Measurements from ENCODE around the gene MRPL44.

DNA sequence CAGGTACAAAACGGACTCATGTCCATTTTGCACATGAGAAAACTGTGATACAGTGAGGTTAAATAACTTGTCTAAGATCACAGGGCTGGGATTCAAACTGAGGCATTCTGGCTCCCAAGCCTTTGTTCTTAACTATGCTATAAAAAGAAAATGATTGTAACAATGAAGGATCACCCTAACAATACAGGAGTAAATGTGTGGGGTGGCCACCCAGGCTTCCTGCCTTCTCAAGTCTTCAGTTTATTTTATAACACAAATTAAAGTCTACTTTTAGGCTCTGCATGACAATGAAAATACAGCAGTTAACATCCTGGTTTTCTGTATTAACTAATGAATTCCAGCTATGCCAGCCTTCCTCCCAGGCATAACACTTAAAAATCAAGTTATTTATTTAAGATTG, 19.7 kb upstream of the MRPL44 start:
- TF ChIP-seq, protein P1, sequence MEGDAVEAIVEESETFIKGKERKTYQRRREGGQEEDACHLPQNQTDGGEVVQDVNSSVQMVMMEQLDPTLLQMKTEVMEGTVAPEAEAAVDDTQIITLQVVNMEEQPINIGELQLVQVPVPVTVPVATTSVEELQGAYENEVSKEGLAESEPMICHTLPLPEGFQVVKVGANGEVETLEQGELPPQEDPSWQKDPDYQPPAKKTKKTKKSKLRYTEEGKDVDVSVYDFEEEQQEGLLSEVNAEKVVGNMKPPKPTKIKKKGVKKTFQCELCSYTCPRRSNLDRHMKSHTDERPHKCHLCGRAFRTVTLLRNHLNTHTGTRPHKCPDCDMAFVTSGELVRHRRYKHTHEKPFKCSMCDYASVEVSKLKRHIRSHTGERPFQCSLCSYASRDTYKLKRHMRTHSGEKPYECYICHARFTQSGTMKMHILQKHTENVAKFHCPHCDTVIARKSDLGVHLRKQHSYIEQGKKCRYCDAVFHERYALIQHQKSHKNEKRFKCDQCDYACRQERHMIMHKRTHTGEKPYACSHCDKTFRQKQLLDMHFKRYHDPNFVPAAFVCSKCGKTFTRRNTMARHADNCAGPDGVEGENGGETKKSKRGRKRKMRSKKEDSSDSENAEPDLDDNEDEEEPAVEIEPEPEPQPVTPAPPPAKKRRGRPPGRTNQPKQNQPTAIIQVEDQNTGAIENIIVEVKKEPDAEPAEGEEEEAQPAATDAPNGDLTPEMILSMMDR (conservative IDR thresholded peaks at IDR 0.05; ENCODE audit: low read depth, low read length) = no peak
- no peak for TF ChIP-seq EZH2phosphoT487 (IDR thresholded peaks at IDR 0.05; ENCODE audit: borderline replicate concordance, low read length)
